ENCODE results near the gene RPP40.

DNA sequence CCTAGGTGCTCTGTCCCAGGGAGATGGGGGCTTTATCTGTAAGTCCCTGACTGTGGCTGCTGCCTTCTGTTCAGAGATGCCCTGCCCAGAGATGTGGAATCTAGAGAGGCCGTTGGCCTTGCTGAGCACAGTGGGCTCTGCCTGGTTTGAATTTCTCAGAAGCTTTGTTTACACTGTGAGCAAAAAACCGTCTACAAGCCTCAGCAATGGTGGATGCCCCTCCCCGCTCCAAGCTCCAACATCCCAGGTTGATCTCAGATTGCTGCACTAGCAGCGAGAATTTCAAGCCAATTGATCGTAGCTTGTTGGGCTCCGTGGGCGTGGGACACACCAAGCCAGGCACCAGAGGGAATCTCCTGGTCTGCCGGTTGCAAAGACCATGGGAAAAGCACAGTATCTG, 16.3 kb upstream of the RPP40 start:
- TF ChIP-seq, protein P1, sequence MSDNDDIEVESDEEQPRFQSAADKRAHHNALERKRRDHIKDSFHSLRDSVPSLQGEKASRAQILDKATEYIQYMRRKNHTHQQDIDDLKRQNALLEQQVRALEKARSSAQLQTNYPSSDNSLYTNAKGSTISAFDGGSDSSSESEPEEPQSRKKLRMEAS (IDR thresholded peaks at IDR 0.05), result no peak
- TF ChIP-seq BHLHE40 (IDR thresholded peaks at IDR 0.05; ENCODE audit: low read depth, low read length), result no peak
